B cell (primary cell): ENCODE measurements around the gene SMIM30. TPM values are rescaled to one million over a fixed set of nuclear protein-coding genes. Genes with fewer than 3 reads are reported as not detected.

ENCODE experiments used
- ATAC-seq: fragments of 200-7000 bp; cut with Tn5 transposase; one replicate; pipeline ENCODE4 v1.10.0; 2021; ENCODE audit warnings: low read depth, mild to moderate bottlenecking, moderate number of reproducible peaks, moderate library complexity
- CTCF ChIA-PET: fragments of 350-600 bp; sonication (Branson Sonifier 250); formaldehyde crosslinking; loops from one replicate; lab custom pipeline; 2021; ENCODE audit warnings: antibody characterized with exemption, inconsistent platforms; lab: Charles Lee
- POLR2A ChIA-PET: fragments of 350-600 bp; sonication (Branson Sonifier 250); formaldehyde crosslinking; loops from one replicate; lab custom pipeline; 2021; ENCODE audit warnings: antibody characterized with exemption; lab: Charles Lee
- DNase-seq: peaks from one replicate; pipeline ENCODE4 v3.0.0; 2013
- H2AFZ ChIP-seq: 2 replicates; pipeline ENCODE4 v1.6.1; 2012; ENCODE audit warnings: mild to moderate bottlenecking, low read depth, low read length; ENCODE audit not compliant: insufficient read depth, poor library complexity, severe bottlenecking
- H3K27ac ChIP-seq, 2 donors: 1 replicate in 1 of 2; 2 replicates in 1 of 2; pipeline ENCODE4 v1.5.1; 2012 to 2013; ENCODE audit warnings: low read length in 2 of 2, mild to moderate bottlenecking in 2 of 2, moderate library complexity in 1 of 2
- H3K27me3 ChIP-seq, 4 experiments: fragments of 200-600 bp in 1 of 4; sonication (generic) in 1 of 4; replicated peaks in 1 of 4; 1 replicate in 2 of 4; 2 replicates in 2 of 4; pipeline versions ENCODE4 v1.6.1 to v1.7.0; 2013 to 2016; ENCODE audit warnings: low read length in 3 of 4, mild to moderate bottlenecking in 2 of 4, mixed read lengths in 1 of 4, moderate library complexity in 1 of 4; ENCODE audit not compliant: insufficient read depth in 4 of 4, control insufficient read depth in 3 of 4; ENCODE audit errors: control extremely low read depth in 1 of 4
- H3K36me3 ChIP-seq, 2 experiments: replicated peaks in 1 of 2; 1 replicate in 1 of 2; 2 replicates in 1 of 2; pipeline versions ENCODE4 v1.6.1 to v1.7.1; 2013; ENCODE audit warnings: low read length in 1 of 2; ENCODE audit not compliant: insufficient read depth in 2 of 2, control insufficient read depth in 1 of 2; ENCODE audit errors: control extremely low read depth in 1 of 2, extremely low read depth in 1 of 2
- H3K4me1 ChIP-seq, 2 donors: fragments of 200-600 bp in 1 of 2; sonication (generic) in 1 of 2; 1 replicate in 1 of 2; 2 replicates in 1 of 2; pipeline versions ENCODE4 v1.5.1 to v1.6.1; 2013 to 2017; ENCODE audit warnings: low read length in 2 of 2; ENCODE audit not compliant: control insufficient read depth in 2 of 2, insufficient read depth in 2 of 2
- H3K4me2 ChIP-seq: replicated peaks from 2 replicates; pipeline ENCODE3; 2012; ENCODE audit warnings: mild to moderate bottlenecking, low read depth, low read length; ENCODE audit not compliant: poor library complexity, severe bottlenecking
- H3K4me3 ChIP-seq, 5 experiments: fragments of 200-600 bp in 1 of 5; sonication (generic) in 1 of 5; 1 replicate in 3 of 5; 2 replicates in 2 of 5; pipeline versions ENCODE4 v1.5.1 to v1.7.0; 2011 to 2016; ENCODE audit warnings: low read length in 4 of 5, mild to moderate bottlenecking in 4 of 5, low read depth in 2 of 5, control low read depth in 1 of 5, moderate library complexity in 1 of 5; ENCODE audit not compliant: insufficient read depth in 1 of 5; ENCODE audit errors: control extremely low read depth in 1 of 5, extremely low read depth in 1 of 5
- H3K79me2 ChIP-seq: fragments of 200-600 bp; sonication (generic); one replicate; pipeline ENCODE4 v1.6.0; 2016; ENCODE audit warnings: low read length; ENCODE audit not compliant: control insufficient read depth, insufficient read depth
- H3K9ac ChIP-seq: fragments of 200-600 bp; sonication (generic); 2 replicates; pipeline ENCODE4 v1.6.1; 2017; ENCODE audit warnings: mild to moderate bottlenecking, low read length, moderate library complexity
- H3K9me3 ChIP-seq, 3 donors: one replicate each; pipeline versions ENCODE4 v1.6.1 to v1.7.1; 2013; ENCODE audit warnings: low read length in 2 of 3; ENCODE audit not compliant: control insufficient read depth in 2 of 3, insufficient read depth in 1 of 3; ENCODE audit errors: control extremely low read depth in 1 of 3
- H4K20me1 ChIP-seq: 2 replicates; pipeline ENCODE4 v1.6.0; 2012; ENCODE audit warnings: mild to moderate bottlenecking, low read length; ENCODE audit not compliant: insufficient read depth, control insufficient read depth, poor library complexity, severe bottlenecking
- H3K27ac Mint-ChIP-seq: one replicate; pipeline ENCODE4 v1.8.0; 2021; ENCODE audit warnings: mixed read lengths
- H3K27me3 Mint-ChIP-seq: one replicate; pipeline ENCODE4 v1.8.0; 2021; ENCODE audit warnings: mixed read lengths
- H3K4me1 Mint-ChIP-seq: one replicate; pipeline ENCODE4 v1.8.0; 2021; ENCODE audit warnings: mixed read lengths
- H3K4me3 Mint-ChIP-seq: one replicate; pipeline ENCODE4 v1.8.0; 2021; ENCODE audit warnings: mixed read lengths
- H3K9me3 Mint-ChIP-seq: one replicate; pipeline ENCODE4 v1.8.0; 2022; ENCODE audit warnings: mixed read lengths; ENCODE audit not compliant: insufficient read depth
- CTCF ChIP-seq: fragments of 200-600 bp; IDR thresholded peaks from one replicate; pipeline ENCODE4 v1.8.0; 2022; ENCODE audit warnings: antibody characterized with exemption, mild to moderate bottlenecking
- EZH2 ChIP-seq: IDR thresholded peaks from 2 replicates; pipeline ENCODE4 v1.6.1; 2012; ENCODE audit warnings: borderline replicate concordance, low read depth, mild to moderate bottlenecking, moderate library complexity, low read length; ENCODE audit not compliant: insufficient read depth, poor library complexity, severe bottlenecking
- WGBS: methylation state at CpG from one replicate; pipeline ENCODE4 v1.1.5; 2013; ENCODE audit warnings: missing lambda C conversion rate; ENCODE audit not compliant: insufficient coverage; 5-methylcytosine and 5-hydroxymethylcytosine counted together
- intact Hi-C: fragments of 100-400 bp; cut with micrococcal nuclease; formaldehyde crosslinking; loops from one replicate; pipeline ENCODE4 v1.10.0; 2022
- polyA plus RNA-seq: library from polyadenylated mRNA; depleted of rRNA; stranded (reverse); fragments of >200 nt; gene quantifications from 2 replicates; pipeline ENCODE4 v1.2.3, GENCODE V29; 2012
- total RNA-seq, 2 donors: library from RNA; stranded (reverse); fragments of 120-200 nt in 1 of 2; gene quantifications; 1 replicate in 1 of 2; 2 replicates in 1 of 2; pipeline versions ENCODE4 v1.2.3 to v1.2.4, GENCODE V29; 2013 to 2022

Gene SMIM30
- total and polyA plus RNA-seq, 2 donors (not counting 1 experiment from before 2014, with no cell fraction given), result 7.2 to 24.4 TPM

- Histone ChIP-seq H3K4me3 (no peak overlapping the region), H3K27ac (no peak overlapping the region), H2AFZ (no peak overlapping the region), H3K9ac (no peak overlapping the region), H3K4me1 (peaks cover 6 to 9% of the 10 kb centered on the region in 2 donors), H3K79me2 (no peaks in the 10 kb centered on the region), H4K20me1 (no peaks in the 10 kb centered on the region), H3K4me2 (no peak overlapping the region), H3K36me3 (no peaks in the 10 kb centered on the region), H3K9me3 (no peaks in the 10 kb centered on the region), H3K27me3 (no peaks in the 10 kb centered on the region)
- POLR2A ChIA-PET, result no interaction called here
- no peak overlapping the region for H3K4me3 Mint-ChIP-seq
- TF ChIP-seq CTCF (no peak), EZH2 (no peak)
- peak; percentile 11 for DNase-seq
- no peaks in the 10 kb centered on the region for H3K27me3 Mint-ChIP-seq
- no peak for ATAC-seq
- intact Hi-C loops, result loop anchor here (10.0 kb wide), 1 partner anchor 1549 kb away; the partner anchor contains the start of gene IMMP2L
- H3K9me3 Mint-ChIP-seq, result no peaks in the 10 kb centered on the region
- H3K27ac Mint-ChIP-seq, result no peak overlapping the region
- CTCF ChIA-PET, result no interaction called here
- peaks cover 16% of the 10 kb centered on the region for H3K4me1 Mint-ChIP-seq
- WGBS, result no CpG with 5 or more reads among the region's 2 CpGs
Observed at GRCh38 chr7:113113912-113114311, 4.4 kb downstream of the SMIM30 start.

- TF ChIP-seq CTCF (no peak), EZH2 (no peak)
- H3K4me3 ChIP-seq, result no peak overlapping the region
- no peak overlapping the region for H2AFZ ChIP-seq
- no peaks in the 10 kb centered on the region for H3K4me1 ChIP-seq
- no peaks in the 10 kb centered on the region for H3K9me3 ChIP-seq
- ChIA-PET POLR2A (no interaction called here), CTCF (no interaction called here)
- Mint-ChIP-seq H3K4me1 (no peaks in the 10 kb centered on the region), H3K9me3 (no peaks in the 10 kb centered on the region), H3K27ac (no peak overlapping the region), H3K27me3 (no peaks in the 10 kb centered on the region), H3K4me3 (no peak overlapping the region)
- 92% methylated on average over 1 of the region's 1 CpG for WGBS
- intact Hi-C loops, result loop anchor here (10.0 kb wide), 1 partner anchor 1545 kb away; the partner anchor contains the start of gene IMMP2L
- H3K79me2 ChIP-seq, result no peaks in the 10 kb centered on the region
- no peaks in the 10 kb centered on the region for H4K20me1 ChIP-seq
- no peak overlapping the region for H3K27ac ChIP-seq
- no peaks in the 10 kb centered on the region for H3K27me3 ChIP-seq
- H3K9ac ChIP-seq, result no peak overlapping the region
- ATAC-seq, result no peak
- DNase-seq, result no peak
- H3K36me3 ChIP-seq, result no peaks in the 10 kb centered on the region
- no peak overlapping the region for H3K4me2 ChIP-seq
Observed at GRCh38 chr7:113109718-113110117, 8.6 kb downstream of the SMIM30 start.
